DND-41 (cell line): ENCODE results near the gene FLACC1.
A peak's percentile ranks its signal among the peaks of the same experiment; 100 is the strongest.

Experiments used
- CTCF ChIP-seq: IDR thresholded peaks from 2 replicates; pipeline ENCODE4 v1.5.1; 2012; ENCODE audit warnings: borderline replicate concordance, low read length, moderate library complexity, mild to moderate bottlenecking; ENCODE audit not compliant: poor library complexity, severe bottlenecking; ENCODE audit errors: extremely low read depth
- EZH2 ChIP-seq: IDR thresholded peaks from 3 replicates; pipeline ENCODE4 v1.6.1; 2012; ENCODE audit warnings: borderline replicate concordance, low read depth, mild to moderate bottlenecking, moderate library complexity, low read length, inconsistent platforms; ENCODE audit not compliant: severe bottlenecking

DNA sequence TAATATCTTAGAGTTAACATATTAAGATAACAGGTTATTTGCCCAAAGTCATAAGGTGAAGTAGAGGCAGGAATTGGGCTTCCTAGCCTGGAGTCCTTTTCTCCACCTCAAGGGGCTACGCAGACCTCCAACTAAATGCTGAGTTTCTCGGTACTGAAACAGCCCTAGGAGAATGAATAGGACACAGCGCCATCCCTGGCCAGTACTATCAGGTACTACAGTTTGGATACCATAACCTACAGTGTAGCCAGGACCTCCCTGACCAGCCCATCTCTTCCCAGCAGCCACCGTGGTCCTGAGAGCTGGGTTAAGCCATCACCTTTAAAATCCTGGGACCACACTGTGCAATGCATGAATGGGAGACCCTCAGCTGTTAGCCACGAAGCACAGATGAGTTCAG lies 81.2 kb downstream of the FLACC1 start:
- TF ChIP-seq CTCF, result peak; percentile 32
- TF ChIP-seq EZH2, result no peak
